ENCODE data around the gene E2F2. TPM values are rescaled to one million over a fixed set of nuclear protein-coding genes. Genes with fewer than 3 reads are reported as not detected.
A peak's percentile ranks its signal among the peaks of the same experiment; 100 is the strongest.

Gene E2F2
- total and polyA plus RNA-seq, 2 of the 4 experiments (the other 2 are of a cell fraction), result 0.36 to 0.51 TPM

DNA sequence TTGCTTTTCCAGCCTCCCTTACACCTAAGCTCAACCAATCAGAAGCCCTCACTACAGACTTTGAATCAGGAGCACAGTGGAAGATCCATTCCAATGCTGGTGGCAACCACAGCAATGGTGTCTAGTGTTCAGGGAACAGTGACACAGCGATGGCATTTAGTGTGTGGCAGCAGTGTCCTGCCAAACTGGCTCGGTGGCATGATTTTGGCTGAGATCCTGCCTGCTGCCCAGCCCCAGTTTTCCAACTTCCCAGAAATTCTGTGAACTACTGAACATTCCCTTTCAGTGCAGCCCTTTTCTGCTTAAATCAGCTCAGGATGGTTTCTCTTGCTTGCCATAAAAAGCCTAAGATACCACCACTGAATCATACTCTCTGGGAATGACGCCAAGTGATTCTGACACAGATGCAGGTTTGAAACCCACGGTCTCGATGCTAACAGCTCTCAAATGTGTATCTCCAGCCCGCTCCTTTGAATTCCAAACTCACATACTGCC lies 55.9 kb downstream of the E2F2 start:
- ChIA-PET POLR2A (ENCODE audit: unreplicated experiment) (interaction anchor here (0.6 kb wide), 1 partner anchor 107 kb away, joined by 5 read pairs; no protein-coding TSS in a partner anchor), CTCF (interaction anchor here (0.6 to 0.8 kb wide), 3 partner anchors 22 to 428 kb away, joined by 3 to 4 read pairs (median 3); no protein-coding TSS in a partner anchor)
- no peak overlapping the region for H4K5ac ChIP-seq (ENCODE audit: low read depth, low read length)
- H3K14ac ChIP-seq (replicated peaks; ENCODE audit: low read depth, low read length), result no peak overlapping the region
- H3K4ac ChIP-seq (ENCODE audit: low read depth, low read length), result peak overlapping the region; percentile 51; the same call in 1 of the 2 replicates
- 0 out of 2 replicates have a peak overlapping the region, but pooled peaks have one; percentile 24 for H2AK5ac ChIP-seq (ENCODE audit: low read depth, low read length)
- H2BK120ac ChIP-seq (ENCODE audit: low read depth, low read length), result no peak overlapping the region
- H4K91ac ChIP-seq (ENCODE audit: insufficient read depth, low read depth, low read length), result no peak overlapping the region
- H2BK5ac ChIP-seq (ENCODE audit: low read depth, low read length, poor library complexity, severe bottlenecking), result peak overlapping the region; percentile 18
- no peak overlapping the region; the same call in 2 of the 3 replicates for H2BK15ac ChIP-seq (ENCODE audit: low read depth, low read length)
- H3K23ac ChIP-seq (ENCODE audit: low read depth, low read length), result peak overlapping the region; percentile 6; the same call in 1 of the 2 replicates
- in situ Hi-C loops (cut with MboI; ENCODE audit: low sequenced_read_pairs), result no loop called here
- peak; percentile 77 for ATAC-seq (ENCODE audit: low read depth)
- H4K8ac ChIP-seq (ENCODE audit: low read depth in 2 of 2, low read length in 2 of 2), result peak overlapping the region in 1 of 2 experiments; percentile 22; a peak in 1 of 4 replicates
- BruUV-seq (replicated peaks), result no TSS peak
- H3K79me1 ChIP-seq (ENCODE audit: low read depth in 1 of 2, low read length in 2 of 2), result peaks cover 5 to 65% of the 10 kb centered on the region in 2 experiments; a peak in 3 of 4 replicates
- H3K4me1 ChIP-seq (ENCODE audit: control insufficient read depth, insufficient read depth, low read length), result peaks cover 17% of the 10 kb centered on the region
- 30% methylated on average over 4 of the region's 6 CpGs; no CpG with 5 or more reads in 1 of the 2 experiments for WGBS, 2 experiments (ENCODE audit: extremely low coverage in 2 of 2, insufficient read length in 1 of 2)
- intact Hi-C loops (cut with micrococcal nuclease), result no loop called here
- TF ChIP-seq CEBPB (IDR thresholded peaks at IDR 0.05; ENCODE audit: low read depth, low read length) (no peak), MAFK (IDR thresholded peaks at IDR 0.05; ENCODE audit: low read depth, low read length) (peak; percentile 16; the same call in 1 of the 2 replicates), SMC3 (IDR thresholded peaks at IDR 0.05; ENCODE audit: low read depth, low read length) (no peak), FOS (IDR thresholded peaks at IDR 0.05; ENCODE audit: low read depth, low read length) (0 out of 2 replicates have a peak, but pooled peaks have one; percentile 9)
- TF ChIP-seq, protein P1, sequence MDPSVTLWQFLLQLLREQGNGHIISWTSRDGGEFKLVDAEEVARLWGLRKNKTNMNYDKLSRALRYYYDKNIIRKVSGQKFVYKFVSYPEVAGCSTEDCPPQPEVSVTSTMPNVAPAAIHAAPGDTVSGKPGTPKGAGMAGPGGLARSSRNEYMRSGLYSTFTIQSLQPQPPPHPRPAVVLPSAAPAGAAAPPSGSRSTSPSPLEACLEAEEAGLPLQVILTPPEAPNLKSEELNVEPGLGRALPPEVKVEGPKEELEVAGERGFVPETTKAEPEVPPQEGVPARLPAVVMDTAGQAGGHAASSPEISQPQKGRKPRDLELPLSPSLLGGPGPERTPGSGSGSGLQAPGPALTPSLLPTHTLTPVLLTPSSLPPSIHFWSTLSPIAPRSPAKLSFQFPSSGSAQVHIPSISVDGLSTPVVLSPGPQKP (IDR thresholded peaks at IDR 0.05; ENCODE audit: borderline replicate concordance, low read depth, low read length), result no peak
- peaks cover 21% of the 10 kb centered on the region for H3K9me1 ChIP-seq (ENCODE audit: insufficient read depth, low read length)
- peaks cover 33% of the 10 kb centered on the region for H4K20me1 ChIP-seq (ENCODE audit: insufficient read depth, low read length)
- H3K27ac ChIP-seq (ENCODE audit: insufficient read depth, low read length), result peak overlapping the region; percentile 42; the same call in 1 of the 2 replicates
- H2BK20ac ChIP-seq (ENCODE audit: low read depth, low read length), result no peak overlapping the region
- no peak overlapping the region for H3K9ac ChIP-seq (ENCODE audit: low read depth, low read length)
- dilution Hi-C loops (cut with HindIII; ENCODE audit: low sequenced_read_pairs, unreplicated experiment), result no loop called here
- no peak overlapping the region for H3K4me3 ChIP-seq (ENCODE audit: insufficient read depth, low read depth, low read length)
- no peaks in the 10 kb centered on the region for H3K27me3 ChIP-seq (ENCODE audit: control insufficient read depth, insufficient read depth, low read length)
- H3K36me3 ChIP-seq (ENCODE audit: control insufficient read depth, insufficient read depth, low read length), result 0 out of 2 replicates have a peak, but pooled peaks cover 1% of the 10 kb centered on the region
- H3K9me3 ChIP-seq (ENCODE audit: control insufficient read depth, insufficient read depth, low read length), result no peaks in the 10 kb centered on the region
- H3K56ac ChIP-seq (ENCODE audit: extremely low read depth, insufficient read depth, low read length), result no peak overlapping the region
- H2AK9ac ChIP-seq (replicated peaks; ENCODE audit: low read depth, low read length, poor library complexity), result peak overlapping the region; percentile 21
- DNase-seq, result peak; percentile 98
- H3K4me2 ChIP-seq (ENCODE audit: low read depth, low read length), result peak overlapping the region; percentile 54; the same call in 1 of the 2 replicates
- peak overlapping the region; percentile 59 for H2AFZ ChIP-seq (replicated peaks; ENCODE audit: low read length, poor library complexity)
- no peak overlapping the region for H3K18ac ChIP-seq (ENCODE audit: low read depth, low read length)

Measured in IMR-90 (cell line).